GM18517 (cell line): Measurements from ENCODE around the gene PLA2G1B.

ENCODE experiments used
- ATAC-seq: cut with Tn5 transposase; IDR thresholded peaks from one replicate; pipeline ENCODE4 v1.9.1; 2021; ENCODE audit warnings: mild to moderate bottlenecking, moderate library complexity; ENCODE audit not compliant: unreplicated experiment

The PLA2G1B gene

DNA sequence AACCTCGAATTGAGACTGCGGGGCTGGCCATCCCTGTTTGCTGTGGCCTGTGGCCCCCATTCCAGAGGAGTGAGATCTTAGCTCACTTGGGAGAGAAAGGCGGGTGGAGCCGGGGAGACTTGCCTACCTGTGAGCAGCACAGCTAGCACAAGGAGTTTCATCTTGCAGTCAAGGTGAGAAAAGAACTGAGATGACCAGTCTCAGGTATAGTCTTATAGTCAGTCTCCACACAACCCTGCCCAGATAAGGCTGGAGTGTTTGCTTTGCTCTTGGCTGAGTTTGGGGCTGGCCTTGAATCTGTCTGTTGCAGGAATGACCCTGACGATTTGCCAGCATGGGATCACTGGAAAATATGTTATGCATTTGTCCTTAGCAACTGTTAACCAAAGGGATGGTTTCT, at the start of gene PLA2G1B:
TSS of gene PLA2G1B (minus strand) at position 187 of the 400 bp plus-strand sequence. CDS start at position 161, 26 bp downstream.
- ATAC-seq: no peak

DNA sequence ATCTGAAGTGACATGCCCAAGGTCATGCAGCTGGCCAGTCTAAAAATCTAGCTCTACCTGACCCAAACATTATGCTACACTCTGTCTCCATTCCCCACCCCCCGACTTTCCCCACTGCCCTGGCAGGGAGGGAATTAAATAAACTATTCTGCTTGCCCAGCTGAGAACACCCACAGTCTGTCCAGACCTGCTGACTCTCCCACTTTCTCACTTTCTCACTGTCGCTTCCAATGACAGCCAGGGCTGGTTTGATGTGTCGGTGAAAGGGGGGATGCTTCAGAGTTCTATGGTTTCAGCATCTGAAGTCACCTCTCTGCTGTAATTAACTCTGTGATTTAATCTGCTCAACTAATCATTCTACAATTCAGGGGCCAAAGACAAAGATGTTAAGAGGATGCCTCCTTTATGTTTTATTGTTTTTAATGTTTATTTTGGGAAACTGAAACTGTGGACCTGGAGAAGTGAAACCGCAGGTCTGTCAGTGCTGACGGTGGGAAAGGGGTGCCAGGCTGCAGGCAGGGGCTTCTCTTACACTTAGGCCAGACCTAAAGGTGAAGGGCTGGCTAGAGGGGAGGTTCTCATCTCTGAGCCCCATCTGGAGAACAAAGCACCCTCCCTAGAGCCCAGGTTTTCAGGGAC, 49.5 kb upstream of the PLA2G1B start:
- ATAC-seq: no peak

DNA sequence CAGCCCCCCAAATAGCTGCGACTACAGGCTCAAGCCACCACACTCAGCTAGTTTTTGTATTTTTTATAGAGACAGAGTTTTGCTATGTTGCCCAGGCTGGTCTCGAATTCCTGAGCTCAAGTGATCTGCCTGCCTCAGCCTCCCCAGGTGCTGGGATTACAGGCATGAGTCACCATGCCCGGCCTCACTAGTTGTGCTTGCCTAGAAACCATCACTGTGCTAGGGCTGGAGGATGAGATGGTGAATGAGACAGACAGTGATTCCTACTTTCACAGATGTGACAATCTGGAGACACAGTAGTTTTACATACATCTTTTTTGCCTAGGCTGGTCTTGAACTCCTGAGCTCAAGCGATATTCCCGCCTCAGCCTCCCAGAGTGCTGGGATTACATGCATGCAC, 48.8 kb upstream of the PLA2G1B start:
- ATAC-seq: no peak

DNA sequence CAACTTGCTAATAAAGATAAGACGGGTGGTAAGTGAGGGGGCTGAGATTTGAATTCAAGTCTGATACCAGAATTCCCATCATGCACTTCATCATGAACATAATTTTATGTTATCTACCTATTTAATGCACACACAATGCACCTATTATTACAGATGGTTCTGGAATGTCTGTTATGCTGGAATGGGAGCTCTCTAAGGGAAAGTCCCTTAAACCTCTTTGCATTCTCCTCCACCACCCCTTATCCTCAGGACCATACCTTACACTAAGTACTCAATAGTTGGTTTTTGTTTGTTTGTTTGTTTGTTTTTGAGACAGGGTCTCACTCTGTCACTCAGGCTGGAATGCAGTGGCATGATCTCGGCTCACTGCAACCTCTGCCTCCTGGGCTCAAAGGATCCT, 48.4 kb upstream of the PLA2G1B start:
- no peak for ATAC-seq

DNA sequence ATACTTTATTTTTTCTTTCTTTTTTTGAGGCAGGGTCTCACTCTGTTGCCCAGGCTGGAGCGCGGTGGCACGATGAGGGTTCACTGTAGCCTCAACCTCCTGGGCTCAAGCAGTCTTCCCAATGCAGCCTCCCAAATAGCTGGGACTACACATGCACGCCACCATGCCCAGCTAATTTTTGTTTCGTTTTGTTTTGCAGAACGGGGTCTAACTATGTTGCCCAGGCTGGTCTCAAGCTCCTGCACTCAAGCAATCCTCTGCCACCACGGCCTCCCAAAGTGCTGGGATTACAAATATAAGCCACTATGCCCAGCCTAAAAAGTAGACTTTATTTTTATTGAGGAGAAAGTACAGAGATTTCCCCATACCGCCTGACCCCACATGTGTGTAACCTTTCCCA, 46.1 kb upstream of the PLA2G1B start:
- ATAC-seq: no peak

GRCh38 chr12:120370343-120371243, 43.0 kb upstream of the PLA2G1B start:
- no peak for ATAC-seq

DNA sequence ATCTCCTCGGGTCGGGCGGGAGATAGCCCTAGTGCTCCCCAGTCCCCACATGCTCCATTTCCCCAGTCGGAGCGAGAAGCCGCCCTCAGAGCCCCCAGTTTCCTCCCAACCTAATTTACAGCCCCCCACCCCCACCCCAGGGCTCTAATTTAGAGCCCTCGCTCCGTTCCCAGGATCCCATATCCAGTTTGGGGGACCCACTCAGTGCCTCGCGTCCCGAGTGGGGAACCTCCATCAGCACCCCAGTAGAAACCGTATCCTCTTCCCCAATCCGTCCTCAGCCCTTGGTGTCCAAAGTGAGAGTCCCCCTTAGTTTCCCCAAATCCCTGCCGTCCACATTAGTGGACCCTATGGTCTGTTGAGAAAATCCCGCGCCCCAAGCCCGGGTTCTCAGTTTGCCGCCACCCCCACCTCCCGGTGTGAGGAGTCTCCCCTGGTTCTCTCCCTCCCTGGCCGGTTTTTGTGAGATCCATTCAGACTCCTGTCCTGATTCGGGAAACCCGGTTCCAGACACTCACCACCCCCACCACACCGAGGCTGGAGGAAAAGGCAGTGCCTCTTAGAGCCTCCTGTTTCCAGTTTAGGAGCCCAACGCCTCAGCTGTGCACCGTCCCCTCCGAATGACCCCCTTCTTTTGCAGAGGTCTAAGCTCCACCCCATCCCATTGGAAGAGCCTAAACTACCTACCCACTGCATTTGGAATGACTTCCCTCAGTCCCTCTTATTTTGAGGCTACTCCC, 42.2 kb upstream of the PLA2G1B start:
- no peak for ATAC-seq

DNA sequence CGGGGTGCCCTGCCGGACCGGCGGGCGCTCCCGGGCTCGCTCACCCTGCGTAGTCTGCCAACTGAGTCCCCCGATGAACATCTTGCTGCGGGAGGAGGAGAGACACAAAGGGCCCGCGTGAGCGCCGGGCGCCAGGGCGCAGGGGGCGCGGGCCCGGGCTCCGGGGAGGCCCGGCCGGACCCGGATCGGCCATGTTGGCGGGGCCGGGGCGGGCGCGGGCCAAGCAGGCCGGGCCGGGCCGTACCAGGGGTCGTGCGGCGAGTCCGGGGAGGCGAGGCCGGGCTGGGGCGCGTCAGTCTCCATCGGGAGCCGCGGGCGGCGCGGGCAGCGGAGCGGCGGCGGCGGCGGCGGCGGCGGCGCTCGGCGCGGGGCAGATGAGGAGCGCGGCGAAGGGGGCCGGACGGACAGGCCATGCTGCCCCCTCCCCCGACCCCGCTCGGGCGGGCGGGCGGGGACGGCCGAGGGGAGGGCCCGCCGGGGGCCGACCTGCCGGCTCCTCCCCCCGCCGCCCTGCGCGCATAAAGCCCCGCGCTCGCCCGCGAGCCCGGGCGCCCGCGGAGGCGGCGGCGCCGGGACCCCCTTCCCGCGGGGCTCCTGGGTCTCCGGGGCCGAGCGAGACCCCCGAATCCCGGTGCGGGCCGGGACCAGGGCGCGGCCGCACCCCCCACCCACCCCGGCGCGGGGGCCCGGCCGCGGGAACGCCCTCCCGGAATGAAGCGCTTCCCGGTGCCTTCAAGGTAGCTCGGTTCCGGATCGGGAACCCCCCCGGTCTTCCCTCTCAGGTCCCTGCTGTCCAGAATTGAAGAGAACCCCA, 41.4 kb upstream of the PLA2G1B start, which contains the start of gene MSI1:
TSS of gene MSI1 (minus strand) at position 376 of the 814 bp plus-strand sequence. CDS start at position 303, 73 bp downstream.
- ATAC-seq: no peak

GRCh38 chr12:120367924-120368788, 40.6 kb upstream of the PLA2G1B start:
- ATAC-seq: no peak

GRCh38 chr12:120367233-120367923, 39.8 kb upstream of the PLA2G1B start:
- no peak for ATAC-seq

DNA sequence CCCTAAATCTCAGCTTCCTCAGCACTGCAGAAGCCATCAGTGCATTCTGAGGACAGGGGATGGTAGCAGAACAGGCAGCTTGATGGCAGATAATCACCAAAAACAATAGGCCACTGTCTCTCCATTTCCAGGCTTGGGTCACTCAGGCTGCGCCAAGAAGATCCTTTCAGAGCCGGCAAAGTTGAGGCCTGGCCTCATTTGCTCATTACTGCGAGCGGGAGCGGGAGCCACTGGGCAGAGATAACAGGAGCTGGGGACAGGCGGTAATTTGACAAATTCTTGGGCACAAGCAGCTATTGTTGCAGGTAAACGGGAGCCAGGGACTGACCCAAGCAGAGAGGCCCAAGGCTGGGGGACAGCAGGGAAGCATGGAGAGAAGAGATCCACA, 39.3 kb upstream of the PLA2G1B start:
- no peak for ATAC-seq

DNA sequence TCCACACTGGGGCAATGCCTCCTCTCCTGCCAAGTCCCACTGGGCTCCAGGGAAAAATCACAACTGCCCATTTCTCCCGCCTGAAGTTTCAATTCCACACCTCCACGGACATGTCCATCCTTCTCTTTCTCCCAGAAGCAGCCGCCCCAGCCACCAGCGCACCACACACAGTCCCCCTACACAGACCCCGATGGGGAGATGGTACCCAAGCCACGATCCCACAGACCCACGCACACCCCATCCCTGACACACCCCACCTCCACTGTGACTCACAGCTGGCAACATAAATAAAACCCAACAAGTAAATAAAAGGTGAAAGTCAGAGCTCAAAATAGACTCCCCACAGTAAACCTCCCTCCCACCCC, 38.7 kb upstream of the PLA2G1B start:
- no peak for ATAC-seq

DNA sequence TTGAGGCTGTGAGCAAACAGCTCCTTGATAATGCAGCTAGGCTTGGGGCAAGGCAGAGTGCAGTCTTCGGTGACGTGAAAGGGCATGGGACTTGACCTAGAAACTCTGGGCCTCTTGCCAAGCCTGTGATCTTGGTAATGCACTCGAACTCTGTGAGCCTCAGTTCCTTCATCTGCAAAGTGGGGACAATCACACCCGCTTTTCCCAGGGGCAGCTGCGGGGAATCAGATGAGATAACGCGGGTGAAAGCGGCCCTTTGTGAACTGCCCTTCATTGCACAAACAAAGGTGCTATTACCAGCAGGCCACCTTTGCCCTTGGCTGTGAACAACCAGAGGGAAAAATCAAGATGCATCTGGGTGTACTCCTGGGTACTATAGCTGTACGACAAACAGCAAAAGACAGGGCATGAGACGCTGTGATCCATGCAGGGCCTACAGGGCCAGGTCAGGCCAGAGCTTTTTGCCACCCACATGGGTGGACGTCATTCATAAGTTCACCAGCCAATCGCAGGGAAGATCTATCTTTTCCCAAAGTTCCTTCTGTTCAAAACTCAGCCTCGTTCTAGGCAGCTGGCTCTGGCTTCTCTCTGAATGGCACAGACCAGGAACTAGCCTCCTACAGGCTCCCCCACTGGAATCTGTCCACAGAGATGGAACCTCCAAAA, 38.2 kb upstream of the PLA2G1B start:
- ATAC-seq: no peak

GRCh38 chr12:120364487-120364886, 36.9 kb upstream of the PLA2G1B start:
- ATAC-seq: no peak

GRCh38 chr12:120363274-120363855, 35.8 kb upstream of the PLA2G1B start:
- ATAC-seq: no peak

DNA sequence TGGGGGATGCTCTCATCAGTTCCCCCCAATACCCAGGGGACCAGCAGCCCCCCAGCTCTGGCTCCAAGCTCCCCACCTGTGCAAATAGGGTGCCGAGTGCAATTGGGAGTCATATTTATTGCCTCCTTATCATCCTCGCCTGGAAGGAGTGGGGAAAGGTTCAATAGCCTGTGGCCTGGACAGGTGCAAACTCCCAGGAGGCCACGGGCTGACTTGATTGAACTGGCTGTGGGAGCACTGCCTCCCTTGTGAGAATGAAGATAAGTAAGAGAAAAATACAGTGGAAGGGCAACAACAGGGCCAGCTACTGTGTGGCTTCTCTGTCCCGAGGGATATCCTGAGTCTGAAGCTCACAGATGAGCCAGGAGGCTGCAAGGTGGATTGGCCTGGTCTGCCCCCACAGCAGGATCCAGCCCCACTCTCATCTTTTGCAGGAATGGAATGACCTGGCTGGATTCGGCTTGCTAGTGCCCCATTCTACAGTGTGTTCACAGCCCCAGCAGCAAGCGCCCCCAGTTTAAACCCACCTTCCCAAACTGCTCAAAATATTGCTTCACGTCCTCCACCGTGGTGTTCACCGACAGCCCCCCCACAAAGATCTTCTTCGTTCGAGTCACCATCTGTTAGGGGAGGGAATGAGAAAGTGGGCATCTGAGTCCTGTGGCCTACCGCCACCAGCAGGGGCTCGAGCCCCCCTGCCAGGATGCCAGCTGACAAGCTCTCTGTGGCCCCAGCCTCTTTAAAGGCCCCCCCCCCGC, 35.1 kb upstream of the PLA2G1B start:
- no peak for ATAC-seq

GRCh38 chr12:120361506-120362208, 34.1 kb upstream of the PLA2G1B start:
- no peak for ATAC-seq
